ENCODE results near the gene LMNA.
A peak's percentile ranks its signal among the peaks of the same experiment; 100 is the strongest.
"Not testable (repeated sequence)": the region's sequence is repeated elsewhere in the genome, so short reads cannot be mapped to it uniquely, and the experiment has no call there.

The LMNA gene

DNA sequence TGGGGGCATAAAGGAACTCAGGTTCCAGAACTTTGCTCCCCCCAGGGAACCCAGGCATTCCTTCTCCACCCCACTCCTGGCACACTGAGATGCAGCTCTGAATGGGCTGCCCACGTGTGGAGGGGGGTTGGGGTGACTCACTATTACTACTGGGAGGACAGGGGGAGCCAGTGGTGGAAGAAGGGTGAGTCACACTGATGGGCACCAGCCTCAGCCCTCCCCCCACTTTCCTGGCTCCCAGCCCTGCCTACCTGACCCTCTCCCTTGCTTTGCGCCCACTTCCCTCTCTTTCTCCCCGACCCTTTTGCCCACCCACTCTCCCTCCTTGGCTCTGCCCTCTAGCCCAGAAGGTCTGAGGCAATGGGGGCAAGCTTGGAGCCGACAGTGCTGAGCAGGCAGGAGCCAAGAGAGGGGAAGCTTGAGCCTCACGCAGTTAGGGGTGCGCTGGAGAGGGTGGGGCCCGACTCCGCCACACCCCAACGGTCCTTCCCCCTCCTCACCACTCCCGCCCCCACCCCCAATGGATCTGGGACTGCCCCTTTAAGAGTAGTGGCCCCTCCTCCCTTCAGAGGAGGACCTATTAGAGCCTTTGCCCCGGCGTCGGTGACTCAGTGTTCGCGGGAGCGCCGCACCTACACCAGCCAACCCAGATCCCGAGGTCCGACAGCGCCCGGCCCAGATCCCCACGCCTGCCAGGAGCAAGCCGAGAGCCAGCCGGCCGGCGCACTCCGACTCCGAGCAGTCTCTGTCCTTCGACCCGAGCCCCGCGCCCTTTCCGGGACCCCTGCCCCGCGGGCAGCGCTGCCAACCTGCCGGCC, at the start of gene LMNA:
Gene LMNA, plus strand, starts transcription at position 611 of the 818 bp plus-strand sequence. CDS start 208 bp downstream, outside the sequence.
- Mint-ChIP-seq H3K4me3 (peak within 1 kb of the TSS; percentile 93), H3K27ac (peak within 1 kb of the TSS; percentile 92), H3K9me3 (no peaks in the 10 kb centered on the region), H3K4me1 (ENCODE audit: low read depth) (peaks cover 44% of the 10 kb centered on the region), H3K36me3 (ENCODE audit: low read depth) (peaks cover 38% of the 10 kb centered on the region), H3K27me3 (peaks cover 10% of the 10 kb centered on the region)
- peak; percentile 84 for DNase-seq

DNA sequence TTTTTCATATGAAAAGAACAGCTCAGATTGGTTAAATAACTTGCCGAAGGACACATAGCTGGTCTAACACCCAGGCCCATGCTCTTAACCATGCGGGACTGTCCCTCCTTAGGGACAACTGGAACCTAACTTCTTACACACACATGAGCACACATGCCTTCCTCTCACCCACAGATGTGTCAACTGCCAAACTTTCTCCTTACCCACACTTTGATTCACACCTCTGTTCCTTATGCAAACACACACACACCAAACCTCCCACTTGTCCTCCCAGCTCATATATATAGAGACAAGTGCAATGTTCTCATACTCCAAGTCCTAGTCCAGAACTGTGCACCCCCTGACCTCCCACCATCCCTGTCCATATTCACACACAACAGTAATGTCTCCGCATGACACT, 49.3 kb upstream of the LMNA start:
- Mint-ChIP-seq H3K27me3 (no peaks in the 10 kb centered on the region), H3K27ac (peak overlapping the region; percentile 8), H3K4me3 (no peak overlapping the region), H3K9me3 (no peaks in the 10 kb centered on the region), H3K4me1 (ENCODE audit: low read depth) (peaks cover 21% of the 10 kb centered on the region), H3K36me3 (ENCODE audit: low read depth) (no peaks in the 10 kb centered on the region)
- no peak for DNase-seq

DNA sequence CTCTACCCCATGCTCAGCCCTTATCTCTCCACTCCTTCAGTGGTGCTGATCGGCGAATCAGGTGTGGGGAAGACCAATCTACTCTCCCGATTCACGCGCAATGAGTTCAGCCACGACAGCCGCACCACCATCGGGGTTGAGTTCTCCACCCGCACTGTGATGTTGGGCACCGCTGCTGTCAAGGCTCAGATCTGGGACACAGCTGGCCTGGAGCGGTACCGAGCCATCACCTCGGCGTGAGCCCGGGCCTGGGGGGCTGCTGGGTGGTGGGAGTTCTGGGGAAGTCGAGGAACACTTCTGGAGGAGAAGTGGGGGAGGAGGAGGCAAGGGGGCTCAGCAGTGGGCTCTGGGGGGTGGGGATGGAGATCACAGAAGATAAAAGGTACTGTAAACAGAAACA, 48.6 kb upstream of the LMNA start:
- Mint-ChIP-seq H3K27ac (no peak overlapping the region), H3K4me3 (no peak overlapping the region), H3K27me3 (no peaks in the 10 kb centered on the region)

DNA sequence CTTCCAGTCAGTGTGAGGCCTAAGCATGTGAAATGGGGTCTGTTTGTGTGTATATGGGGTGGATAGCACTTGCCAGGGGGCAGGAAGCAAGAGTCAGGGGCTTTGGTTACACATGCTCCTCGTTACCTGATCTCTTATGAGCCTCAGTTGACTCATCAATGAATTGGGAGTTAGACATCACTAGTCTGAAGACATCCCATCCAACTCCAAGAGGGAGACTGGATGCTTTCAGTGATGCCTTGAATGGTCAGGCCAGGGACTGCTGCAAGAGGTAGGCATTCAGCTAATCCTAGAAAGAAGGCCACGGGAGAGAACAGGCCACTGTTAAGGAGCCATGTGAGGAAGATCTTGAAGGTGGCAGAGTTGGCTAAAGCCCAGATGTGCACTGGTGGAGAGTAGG, 47.2 kb upstream of the LMNA start:
- Mint-ChIP-seq H3K9me3 (no peaks in the 10 kb centered on the region), H3K27ac (peak overlapping the region; percentile 22), H3K4me1 (ENCODE audit: low read depth) (peaks cover 21% of the 10 kb centered on the region), H3K4me3 (no peak overlapping the region), H3K36me3 (ENCODE audit: low read depth) (no peaks in the 10 kb centered on the region), H3K27me3 (no peaks in the 10 kb centered on the region)
- no peak for DNase-seq

More for the DNA sequence above, 48.6 kb upstream of the LMNA start:
- H3K36me3 Mint-ChIP-seq (ENCODE audit: low read depth), result no peaks in the 10 kb centered on the region
- H3K9me3 Mint-ChIP-seq, result no peaks in the 10 kb centered on the region
- no peak for DNase-seq
- peaks cover 21% of the 10 kb centered on the region for H3K4me1 Mint-ChIP-seq (ENCODE audit: low read depth)

DNA sequence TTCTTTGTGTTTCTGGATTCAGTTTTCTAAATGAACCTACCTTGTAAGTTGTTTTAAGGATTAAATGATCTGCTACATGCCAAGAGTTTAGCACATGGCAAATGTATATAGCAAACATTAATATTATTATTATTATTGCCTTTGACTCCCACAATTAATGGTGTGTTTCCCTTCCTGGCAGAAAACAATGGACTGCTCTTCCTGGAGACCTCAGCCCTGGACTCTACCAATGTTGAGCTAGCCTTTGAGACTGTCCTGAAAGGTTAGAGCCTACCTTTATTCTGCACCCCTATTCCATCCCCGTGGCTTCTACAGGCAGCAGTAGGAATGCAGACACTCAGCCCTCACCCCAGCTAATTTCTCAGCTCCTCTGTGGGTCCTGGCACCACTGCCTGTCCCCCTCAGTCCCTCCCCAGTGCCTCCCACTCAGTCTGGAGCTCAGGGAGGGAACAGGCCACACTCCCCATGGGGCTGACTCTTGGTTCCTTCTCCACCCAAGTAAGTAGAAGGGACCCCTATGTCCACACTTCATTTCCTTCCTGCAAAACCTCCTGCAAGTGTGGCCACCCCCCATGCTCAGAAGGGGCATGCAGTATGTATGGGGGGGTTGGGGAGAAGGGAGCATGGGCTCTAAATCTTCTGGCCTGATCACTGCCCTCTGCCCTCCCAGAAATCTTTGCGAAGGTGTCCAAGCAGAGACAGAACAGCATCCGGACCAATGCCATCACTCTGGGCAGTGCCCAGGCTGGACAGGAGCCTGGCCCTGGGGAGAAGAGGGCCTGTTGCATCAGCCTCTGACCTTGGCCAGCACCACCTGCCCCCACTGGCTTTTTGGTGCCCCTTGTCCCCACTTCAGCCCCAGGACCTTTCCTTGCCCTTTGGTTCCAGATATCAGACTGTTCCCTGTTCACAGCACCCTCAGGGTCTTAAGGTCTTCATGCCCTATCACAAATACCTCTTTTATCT, 44.7 kb upstream of the LMNA start:
- Mint-ChIP-seq H3K27ac (no peak overlapping the region), H3K9me3 (no peaks in the 10 kb centered on the region), H3K36me3 (ENCODE audit: low read depth) (no peaks in the 10 kb centered on the region), H3K27me3 (no peaks in the 10 kb centered on the region), H3K4me1 (ENCODE audit: low read depth) (peaks cover 17% of the 10 kb centered on the region), H3K4me3 (no peak overlapping the region)
- no peak for DNase-seq

DNA sequence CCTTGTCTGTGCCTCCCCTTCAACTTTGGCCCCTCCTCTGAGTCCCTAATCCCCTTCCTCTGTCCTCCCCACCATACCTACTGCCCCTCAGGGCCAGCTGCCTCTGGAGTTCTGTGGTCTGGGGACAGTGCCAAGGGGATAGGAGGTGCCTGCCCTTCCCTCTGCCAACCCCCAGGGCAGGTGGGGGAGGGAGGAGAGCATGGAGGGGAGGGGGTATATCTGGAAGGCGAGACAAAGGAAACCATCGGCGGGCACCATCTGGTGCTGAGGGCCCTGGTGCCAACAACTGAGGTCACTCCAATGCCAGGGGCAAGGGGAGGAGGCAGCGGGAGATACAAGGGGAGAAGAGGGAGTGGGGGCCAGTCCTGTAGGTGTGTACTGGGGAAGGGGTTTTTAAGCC, 44.0 kb upstream of the LMNA start:
- no peak for DNase-seq
- peaks cover 2% of the 10 kb centered on the region for H3K27me3 Mint-ChIP-seq
- no peak overlapping the region for H3K27ac Mint-ChIP-seq
- H3K9me3 Mint-ChIP-seq, result no peaks in the 10 kb centered on the region
- H3K4me1 Mint-ChIP-seq (ENCODE audit: low read depth), result peaks cover 11% of the 10 kb centered on the region
- no peaks in the 10 kb centered on the region for H3K36me3 Mint-ChIP-seq (ENCODE audit: low read depth)
- H3K4me3 Mint-ChIP-seq, result no peak overlapping the region

DNA sequence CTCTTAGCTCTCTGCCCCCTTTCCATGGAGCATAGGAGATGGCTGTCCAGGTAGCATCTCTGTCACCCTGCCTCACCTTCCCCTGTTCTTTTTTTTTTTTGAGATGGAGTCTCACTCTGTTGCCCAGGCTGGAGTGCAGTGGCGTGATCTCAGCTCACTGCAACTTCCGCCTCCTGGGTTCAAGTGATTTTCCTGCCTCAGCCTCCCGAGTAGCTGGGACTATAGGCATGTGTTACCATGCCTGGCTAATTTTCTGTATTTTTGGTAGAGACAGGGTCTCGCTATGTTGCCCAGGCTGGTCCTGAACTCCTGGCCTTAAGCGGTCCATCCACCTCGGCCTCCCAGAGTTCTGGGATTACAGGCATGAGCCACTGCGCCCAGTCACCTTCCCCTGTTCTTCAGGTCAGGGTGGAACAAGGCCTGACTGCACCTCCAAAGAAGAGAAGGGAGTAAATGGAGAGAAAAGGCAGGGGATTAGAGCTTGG, 43.1 kb upstream of the LMNA start:
- H3K4me3 Mint-ChIP-seq; H3K36me3 Mint-ChIP-seq (ENCODE audit: low read depth): not testable (repeated sequence)

DNA sequence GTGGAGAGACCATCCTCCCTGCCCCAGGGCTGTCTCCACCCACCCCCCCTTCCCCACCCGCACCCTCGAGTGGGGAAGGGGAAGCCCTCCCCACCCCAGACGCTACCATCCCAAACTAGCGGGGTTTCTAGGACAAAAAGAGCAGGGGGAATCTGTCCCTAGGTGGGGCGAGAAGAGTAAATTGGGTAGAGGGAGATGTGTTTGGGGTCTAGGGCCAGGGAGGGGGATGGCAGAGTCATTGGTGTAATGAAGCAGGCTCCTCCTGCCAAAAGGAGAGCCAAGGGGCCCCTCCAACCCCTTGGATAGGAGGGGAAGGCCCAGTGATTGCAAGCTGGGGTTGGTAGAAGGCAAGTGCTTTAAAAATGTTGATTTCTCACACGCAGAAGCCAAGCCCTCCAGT, 42.3 kb upstream of the LMNA start:
- Mint-ChIP-seq H3K36me3 (ENCODE audit: low read depth) (no peaks in the 10 kb centered on the region), H3K9me3 (no peaks in the 10 kb centered on the region), H3K4me3 (no peak overlapping the region), H3K27me3 (peaks cover 5% of the 10 kb centered on the region), H3K4me1 (ENCODE audit: low read depth) (peaks cover 10% of the 10 kb centered on the region), H3K27ac (no peak overlapping the region)
- DNase-seq, result no peak

More for the DNA sequence above, 43.1 kb upstream of the LMNA start:
- not testable (repeated sequence) for DNase-seq; H3K27me3 Mint-ChIP-seq; H3K27ac Mint-ChIP-seq; H3K9me3 Mint-ChIP-seq; H3K4me1 Mint-ChIP-seq (ENCODE audit: low read depth)

DNA sequence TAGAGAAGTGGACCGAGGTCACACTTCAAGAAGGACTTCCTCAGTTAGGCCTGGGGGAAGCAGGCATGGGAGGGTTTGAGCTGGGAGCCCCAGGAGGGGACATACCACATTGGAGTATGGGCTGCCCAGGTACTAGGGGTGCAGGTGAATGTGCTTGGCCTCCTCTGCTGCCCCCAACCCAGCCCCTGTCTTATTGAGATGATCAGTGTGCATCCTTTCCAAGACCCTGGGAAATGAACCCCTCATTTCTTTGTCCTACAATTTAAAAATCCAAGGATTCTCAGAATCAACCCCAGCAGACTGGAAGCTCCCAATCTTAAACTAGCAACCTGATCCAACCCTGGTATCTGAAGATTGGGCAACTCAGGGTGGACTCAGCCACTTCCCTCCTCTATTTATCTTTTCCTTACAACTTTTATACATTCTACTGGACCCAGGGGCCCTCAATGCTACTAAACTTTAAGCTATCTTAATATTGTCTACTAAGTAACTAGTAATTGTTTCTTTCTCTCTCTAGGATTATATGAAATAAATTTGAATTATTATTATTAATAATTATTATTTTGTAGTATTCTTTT, 41.3 kb upstream of the LMNA start:
- no peaks in the 10 kb centered on the region for H3K9me3 Mint-ChIP-seq
- no peak overlapping the region for H3K27ac Mint-ChIP-seq
- no peak overlapping the region for H3K4me3 Mint-ChIP-seq
- H3K27me3 Mint-ChIP-seq, result peaks cover 10% of the 10 kb centered on the region
- no peaks in the 10 kb centered on the region for H3K36me3 Mint-ChIP-seq (ENCODE audit: low read depth)
- no peak for DNase-seq
- H3K4me1 Mint-ChIP-seq (ENCODE audit: low read depth), result peaks cover 10% of the 10 kb centered on the region

DNA sequence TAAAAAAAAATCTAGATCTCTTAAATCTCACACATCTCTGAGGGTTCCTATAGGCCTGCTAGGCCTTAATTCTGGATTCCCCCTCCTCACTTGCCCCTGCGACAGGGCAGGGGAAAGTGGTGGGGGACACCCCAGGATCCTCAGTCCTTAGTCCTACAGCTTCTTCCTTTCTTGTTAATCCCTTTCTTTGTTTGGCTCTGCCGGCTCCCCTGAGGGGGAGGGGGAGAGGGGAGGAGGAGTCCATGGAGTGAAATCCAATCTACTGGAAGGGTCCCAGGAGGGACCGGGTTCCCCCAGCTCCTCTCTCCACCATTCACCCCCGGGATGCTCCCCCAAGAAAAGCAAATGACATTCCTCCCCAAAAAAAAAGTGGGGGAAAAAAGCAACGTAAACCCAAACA, 40.8 kb upstream of the LMNA start:
- no peak overlapping the region for H3K4me3 Mint-ChIP-seq
- peaks cover 10% of the 10 kb centered on the region for H3K27me3 Mint-ChIP-seq
- H3K27ac Mint-ChIP-seq, result no peak overlapping the region
- H3K9me3 Mint-ChIP-seq, result no peaks in the 10 kb centered on the region
- no peak for DNase-seq
- peaks cover 10% of the 10 kb centered on the region for H3K4me1 Mint-ChIP-seq (ENCODE audit: low read depth)
- no peaks in the 10 kb centered on the region for H3K36me3 Mint-ChIP-seq (ENCODE audit: low read depth)

DNA sequence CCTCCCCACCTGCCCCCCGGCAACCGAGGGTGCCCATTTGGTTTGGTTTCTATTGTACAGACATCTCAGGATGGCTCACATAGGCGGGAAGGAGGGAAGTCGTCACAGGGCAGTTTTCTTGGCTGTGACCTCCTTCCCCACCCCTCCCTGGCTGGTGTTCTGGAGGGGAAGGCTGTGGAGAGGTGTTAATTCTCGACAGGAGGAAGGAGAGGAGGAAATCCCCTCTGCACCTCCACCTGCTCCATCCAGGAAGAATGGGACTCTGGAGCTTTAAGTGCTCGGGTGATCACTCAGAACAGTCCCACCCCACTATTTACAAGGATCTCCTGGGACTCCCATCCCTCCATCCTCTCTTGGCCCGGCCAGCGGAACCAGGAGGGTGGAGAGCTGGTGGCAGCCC, 39.9 kb upstream of the LMNA start:
- H3K4me3 Mint-ChIP-seq, result no peak overlapping the region
- no peak for DNase-seq
- peaks cover 10% of the 10 kb centered on the region for H3K4me1 Mint-ChIP-seq (ENCODE audit: low read depth)
- H3K27me3 Mint-ChIP-seq, result peaks cover 13% of the 10 kb centered on the region
- no peaks in the 10 kb centered on the region for H3K9me3 Mint-ChIP-seq
- H3K36me3 Mint-ChIP-seq (ENCODE audit: low read depth), result no peaks in the 10 kb centered on the region
- H3K27ac Mint-ChIP-seq, result no peak overlapping the region

DNA sequence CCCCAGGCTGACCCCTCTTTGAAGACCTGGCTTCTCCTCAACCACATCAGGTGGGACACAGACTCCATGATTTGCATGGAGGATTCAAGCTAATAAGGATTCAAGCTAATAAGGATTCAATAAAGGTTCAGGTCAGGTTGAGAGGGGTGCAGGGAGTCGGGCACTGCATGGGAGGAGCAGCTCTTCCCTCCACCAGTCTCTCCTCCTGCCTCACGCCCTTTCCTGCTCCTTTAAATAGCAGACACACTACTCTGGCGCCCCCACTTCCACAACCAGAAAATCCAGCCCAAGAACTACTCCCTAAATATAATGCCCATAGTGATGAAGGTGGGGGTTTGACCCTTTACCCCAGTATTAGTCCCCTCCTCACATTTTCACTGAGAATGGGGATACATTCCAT, 39.3 kb upstream of the LMNA start:
- H3K9me3 Mint-ChIP-seq, result no peaks in the 10 kb centered on the region
- peaks cover 13% of the 10 kb centered on the region for H3K27me3 Mint-ChIP-seq
- peaks cover 10% of the 10 kb centered on the region for H3K4me1 Mint-ChIP-seq (ENCODE audit: low read depth)
- no peak overlapping the region for H3K4me3 Mint-ChIP-seq
- H3K27ac Mint-ChIP-seq, result no peak overlapping the region
- no peak for DNase-seq
- no peaks in the 10 kb centered on the region for H3K36me3 Mint-ChIP-seq (ENCODE audit: low read depth)

DNA sequence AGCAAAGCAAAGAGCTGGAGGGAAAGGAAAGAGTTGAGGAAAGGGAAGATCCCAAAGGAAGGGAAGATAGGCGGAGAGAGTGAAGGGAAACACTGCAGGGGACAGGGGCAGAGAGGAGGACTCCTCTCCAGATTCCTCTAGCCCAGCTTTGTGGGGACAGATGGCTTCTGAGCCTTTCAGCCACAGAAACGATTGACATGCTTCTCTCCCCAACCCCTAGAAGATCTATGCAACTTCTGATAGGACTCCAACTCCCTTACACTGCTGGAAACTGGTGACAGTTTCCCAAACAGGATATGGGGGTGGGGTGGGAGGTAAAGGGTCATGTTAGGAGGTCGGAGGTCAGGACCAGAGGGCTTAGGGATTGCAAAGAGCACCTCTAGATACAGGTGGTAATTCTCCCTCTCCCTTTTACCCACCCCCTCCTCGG, 38.7 kb upstream of the LMNA start:
- Mint-ChIP-seq H3K9me3 (no peaks in the 10 kb centered on the region), H3K4me1 (ENCODE audit: low read depth) (peaks cover 10% of the 10 kb centered on the region), H3K27me3 (peaks cover 14% of the 10 kb centered on the region), H3K36me3 (ENCODE audit: low read depth) (no peaks in the 10 kb centered on the region), H3K27ac (no peak overlapping the region), H3K4me3 (peak overlapping the region; percentile 64)
- no peak for DNase-seq

DNA sequence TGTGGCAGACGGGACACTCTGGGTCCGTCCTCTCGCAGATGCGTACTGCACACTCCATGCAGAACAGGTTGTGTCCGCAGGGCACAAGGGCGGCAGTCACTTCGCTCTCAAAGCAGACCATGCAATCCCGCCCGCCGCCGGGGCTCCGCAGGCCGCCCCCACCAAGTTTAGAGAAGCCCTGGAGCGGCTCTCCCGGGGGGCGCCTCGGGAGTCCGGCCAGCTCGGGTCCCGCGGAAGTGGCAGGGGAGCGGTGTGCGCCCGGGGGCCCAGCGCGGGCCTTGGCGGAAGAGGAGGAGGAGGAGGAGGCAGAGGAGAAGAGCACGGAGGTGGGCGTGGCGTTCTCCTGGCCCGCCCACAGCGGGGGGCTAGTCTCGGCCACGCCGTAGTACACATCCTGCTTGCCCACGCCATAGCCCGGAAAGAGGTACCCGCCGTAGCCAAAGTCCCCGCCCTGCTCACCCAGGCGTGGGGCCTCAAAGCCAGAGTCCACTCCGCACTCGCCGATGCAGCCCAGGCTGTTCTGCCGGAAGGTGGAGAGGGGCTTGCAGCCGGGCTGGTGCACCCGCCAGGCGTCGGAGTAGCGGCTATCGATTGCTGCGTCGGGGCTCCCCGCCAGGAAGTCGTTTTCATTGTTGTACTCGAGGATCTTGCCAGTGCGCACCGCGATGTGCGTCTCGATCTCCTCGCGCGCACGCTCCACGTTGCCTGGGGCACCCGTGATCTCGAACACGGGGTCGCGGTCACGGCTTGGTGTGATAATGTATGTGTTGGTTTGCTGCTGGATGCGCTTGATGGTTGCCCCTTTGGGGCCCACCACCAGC, 37.7 kb upstream of the LMNA start:
- no peak overlapping the region for H3K27ac Mint-ChIP-seq
- no peaks in the 10 kb centered on the region for H3K9me3 Mint-ChIP-seq
- peaks cover 20% of the 10 kb centered on the region for H3K27me3 Mint-ChIP-seq
- DNase-seq, result peak; percentile 45
- H3K4me3 Mint-ChIP-seq, result peak overlapping the region; percentile 64
- peaks cover 15% of the 10 kb centered on the region for H3K4me1 Mint-ChIP-seq (ENCODE audit: low read depth)
- H3K36me3 Mint-ChIP-seq (ENCODE audit: low read depth), result no peaks in the 10 kb centered on the region

All from activated T-cell treated with anti-CD3 and anti-CD28 coated beads, Interleukin-2, amount 50 U/mL, for 24 hours (primary cell).